NCI-H1436 treated with DMSO at 0.1 percent for 48 hours (cell line): ENCODE measurements around the gene LKAAEAR1.

ENCODE experiments used
- DNase-seq: peaks from one replicate; lab custom pipeline; 2025; lab: John Stamatoyannopoulos, UW

Gene LKAAEAR1

DNA sequence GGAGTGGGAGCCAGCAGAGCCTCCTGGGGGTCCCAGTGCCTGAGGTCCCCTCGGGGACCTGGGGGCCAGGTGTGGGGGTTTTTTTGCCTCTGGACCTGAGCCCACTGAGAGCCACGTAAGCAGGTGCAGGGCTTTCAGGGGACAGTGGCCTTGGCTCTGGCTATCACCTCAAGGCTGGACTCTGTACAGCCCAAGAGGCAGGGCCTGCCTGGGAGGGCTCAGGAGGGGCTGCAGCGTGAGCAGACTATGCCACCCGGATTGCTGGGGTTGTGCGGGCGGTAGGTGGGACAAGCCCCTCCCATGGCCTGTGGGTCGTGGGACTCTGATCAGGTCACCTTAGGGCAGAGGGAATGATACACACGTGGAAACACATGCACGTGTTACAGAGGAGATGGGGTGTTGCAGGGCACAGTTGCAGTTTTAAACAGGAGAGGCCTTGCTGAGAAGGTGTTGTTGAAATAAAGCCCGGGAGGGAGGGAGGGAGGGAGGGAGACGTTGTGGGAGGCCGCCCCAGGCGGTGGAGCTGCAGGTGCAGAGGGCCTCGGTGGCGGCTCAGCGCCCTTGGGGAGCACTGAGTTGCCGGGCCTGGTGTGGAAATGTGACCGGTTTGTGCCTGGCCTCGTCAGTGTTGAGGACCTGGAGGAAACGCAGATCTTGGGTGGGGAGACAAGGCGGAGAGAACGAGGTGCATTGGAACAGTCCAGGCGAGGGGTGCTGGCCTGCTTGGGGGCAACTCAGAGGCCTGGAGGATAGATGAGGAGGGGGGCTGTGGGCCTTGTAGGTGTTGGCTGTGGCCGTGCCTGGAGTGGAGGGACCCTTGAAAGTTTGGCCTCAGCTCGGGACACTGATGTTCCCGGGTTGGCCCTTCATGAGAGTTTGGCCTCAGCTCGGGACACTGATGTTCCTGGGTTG, 18.9 kb downstream of the LKAAEAR1 start:
- no peak for DNase-seq

GRCh38 chr20:64064145-64064698, 20.0 kb downstream of the LKAAEAR1 start:
- no peak for DNase-seq

DNA sequence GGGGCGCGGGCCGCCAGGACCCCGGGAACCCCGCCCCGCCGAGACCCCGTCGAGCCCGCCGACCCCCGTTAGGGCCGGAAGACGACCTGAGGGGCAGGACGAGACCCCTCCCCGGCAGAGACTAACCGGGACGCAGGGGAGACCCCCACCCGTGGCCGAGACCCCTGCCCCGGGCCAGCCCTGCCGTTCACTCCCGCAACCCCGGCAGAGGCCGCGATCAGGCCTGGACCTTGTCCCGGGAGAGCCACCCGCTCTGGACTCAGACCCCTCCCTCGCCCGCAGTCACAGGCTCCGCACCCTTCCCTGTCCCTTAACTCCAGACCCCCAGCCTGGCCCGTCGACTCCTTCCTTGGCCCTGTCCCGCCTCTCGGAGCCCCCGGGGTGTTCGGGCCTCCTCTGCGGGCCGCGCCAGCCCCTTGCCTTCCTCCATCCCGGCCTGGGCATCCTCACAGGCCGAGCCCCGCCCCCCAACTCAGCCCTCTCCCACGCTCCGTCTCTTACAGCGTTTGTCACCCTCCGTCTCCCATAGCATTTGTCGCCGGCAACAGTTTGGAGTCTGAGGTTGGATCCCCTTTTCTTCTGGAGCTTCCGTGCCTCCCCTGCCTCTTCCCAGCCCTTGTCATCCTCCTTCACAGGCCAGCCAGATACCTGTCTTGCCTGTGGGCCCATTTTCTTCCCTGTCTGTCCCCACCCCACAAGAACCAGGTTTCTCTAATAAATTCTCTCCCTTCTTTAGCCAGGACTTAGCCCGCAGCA, 20.6 kb downstream of the LKAAEAR1 start:
- no peak for DNase-seq

DNA sequence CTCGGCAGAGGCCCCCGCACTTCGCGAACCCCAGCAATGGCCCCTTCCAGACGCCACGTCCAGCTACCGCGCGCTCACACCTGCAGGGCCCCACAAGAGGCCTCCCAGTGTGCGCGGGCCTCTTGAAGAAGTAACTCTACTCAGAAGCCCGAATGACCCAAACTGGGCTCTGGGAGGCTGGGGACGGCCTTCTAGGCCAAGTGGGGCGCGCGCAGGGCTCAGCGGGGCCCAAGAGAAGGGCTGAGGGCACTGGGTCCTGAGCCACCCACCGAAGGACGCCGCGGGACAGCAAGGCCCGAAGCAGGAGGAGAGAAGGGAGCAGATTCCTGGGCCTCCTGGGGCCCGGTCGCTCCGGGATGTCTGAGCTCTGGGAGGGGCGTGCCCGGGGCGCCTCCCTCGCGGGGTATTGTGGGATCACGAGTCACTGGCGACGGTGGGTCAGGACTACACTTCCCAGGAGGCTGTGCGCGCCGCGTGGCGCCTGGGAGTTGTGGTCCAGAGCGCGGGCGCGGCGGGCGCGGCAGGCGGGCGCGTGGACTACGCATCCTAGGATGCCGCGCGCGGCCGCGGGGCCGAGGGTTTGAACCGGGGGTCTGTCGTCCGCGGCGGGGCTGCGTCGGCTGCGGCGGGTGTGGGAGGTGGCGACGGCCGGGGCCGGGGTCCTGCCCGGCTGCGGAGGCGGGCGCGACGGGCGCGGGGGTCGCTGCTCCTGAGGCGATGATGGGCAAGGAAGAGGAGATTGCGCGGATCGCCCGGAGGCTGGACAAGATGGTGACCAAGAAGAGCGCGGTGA, 21.4 kb downstream of the LKAAEAR1 start, which contains the start of gene TCEA2:
TSS of gene TCEA2 (plus strand) at position 603 of the 793 bp plus-strand sequence. CDS start at position 718, 115 bp downstream.
- peak; percentile 60 for DNase-seq

- DNase-seq = no peak
These were observed 22.0 kb downstream of the LKAAEAR1 start for GRCh38 chr20:64062276-64062595.

DNA sequence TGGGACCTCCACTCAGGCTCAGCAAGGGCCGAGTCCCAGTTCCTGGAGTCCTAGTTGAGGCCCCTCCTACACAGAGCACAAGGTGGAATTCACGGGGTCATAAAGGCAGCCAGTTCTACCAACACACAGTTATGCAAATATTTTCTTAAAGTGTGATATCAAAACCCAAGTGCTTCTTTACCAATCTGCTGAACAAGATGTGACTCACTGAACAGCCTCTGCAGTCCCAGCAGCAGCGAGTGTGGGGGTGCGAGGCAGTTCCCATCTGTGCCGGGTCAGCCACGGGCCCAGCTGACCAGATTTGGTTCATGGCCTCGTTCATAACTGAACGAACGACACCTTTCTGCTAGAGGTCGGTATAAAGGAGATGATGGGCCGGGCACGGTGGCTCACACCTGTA, 25.7 kb downstream of the LKAAEAR1 start:
- no peak for DNase-seq

- no peak for DNase-seq
These were observed 26.3 kb downstream of the LKAAEAR1 start for GRCh38 chr20:64057628-64058498.

GRCh38 chr20:64056889-64057627, 27.1 kb downstream of the LKAAEAR1 start:
- no peak for DNase-seq

DNA sequence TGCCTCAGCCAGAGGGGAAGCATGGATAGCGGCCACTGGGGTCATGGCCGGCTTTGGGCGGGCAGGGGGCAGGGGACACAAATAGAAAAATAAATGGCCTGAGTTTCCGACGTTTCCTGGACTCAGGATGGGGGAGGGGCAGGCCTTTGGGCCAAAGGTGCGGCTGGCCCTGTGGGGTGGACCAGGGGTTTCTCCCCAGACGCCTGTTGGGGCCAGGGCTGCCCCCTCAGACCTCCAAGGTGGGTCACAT, 27.6 kb downstream of the LKAAEAR1 start:
- no peak for DNase-seq

GRCh38 chr20:64055893-64056638, 28.1 kb downstream of the LKAAEAR1 start:
- DNase-seq = no peak

DNA sequence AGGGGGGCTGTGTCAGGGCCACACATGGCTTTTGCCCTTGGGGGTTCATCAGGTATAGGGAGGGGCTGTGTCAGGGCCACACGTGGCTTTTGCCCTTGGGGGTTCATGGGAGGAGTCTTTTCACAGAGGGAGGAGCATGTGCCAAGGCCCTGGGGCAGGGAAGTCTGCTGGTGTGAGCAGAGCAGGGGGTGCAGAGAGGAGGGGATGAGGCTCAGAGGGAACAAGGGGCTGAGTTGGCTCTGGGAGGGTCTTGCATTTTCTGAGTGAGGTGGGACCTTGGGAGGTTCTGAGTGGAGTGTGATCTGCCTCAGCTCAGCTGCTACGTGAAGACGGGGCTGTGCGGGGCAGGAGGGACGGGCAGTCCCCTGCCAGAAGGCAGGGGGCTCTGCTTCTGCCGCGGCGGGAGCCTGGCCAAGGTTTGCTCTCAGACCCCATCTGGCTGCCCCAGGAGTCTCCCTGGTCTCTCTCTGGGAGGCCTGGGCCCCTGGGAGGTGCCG, 28.8 kb downstream of the LKAAEAR1 start:
- no peak for DNase-seq

GRCh38 chr20:64053841-64054661, 30.1 kb downstream of the LKAAEAR1 start:
- DNase-seq = no peak

- DNase-seq = no peak
These were observed 31.0 kb downstream of the LKAAEAR1 start for GRCh38 chr20:64052987-64053840.

DNA sequence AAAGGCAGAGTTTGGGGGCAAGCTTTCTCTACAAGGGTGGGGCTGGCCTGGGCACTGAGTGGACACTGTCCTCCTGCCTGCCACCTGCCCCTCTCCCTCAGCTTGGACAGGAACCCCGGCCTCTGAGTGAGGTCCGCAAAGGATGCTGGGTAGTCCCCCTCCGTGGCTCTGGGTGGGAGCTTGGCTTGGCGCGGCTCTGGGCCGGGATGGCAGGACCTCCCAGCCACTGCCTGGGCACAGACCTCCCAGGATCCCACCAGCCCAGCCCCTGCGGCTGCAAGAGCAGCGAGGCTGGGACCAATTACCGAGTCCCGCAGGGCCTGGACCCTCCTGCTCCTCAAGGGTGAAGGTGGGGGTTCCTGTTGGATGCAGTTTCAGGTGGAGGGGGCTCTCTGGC, 31.9 kb downstream of the LKAAEAR1 start:
- DNase-seq = no peak

GRCh38 chr20:64051561-64052325, 32.5 kb downstream of the LKAAEAR1 start:
- DNase-seq = no peak

DNA sequence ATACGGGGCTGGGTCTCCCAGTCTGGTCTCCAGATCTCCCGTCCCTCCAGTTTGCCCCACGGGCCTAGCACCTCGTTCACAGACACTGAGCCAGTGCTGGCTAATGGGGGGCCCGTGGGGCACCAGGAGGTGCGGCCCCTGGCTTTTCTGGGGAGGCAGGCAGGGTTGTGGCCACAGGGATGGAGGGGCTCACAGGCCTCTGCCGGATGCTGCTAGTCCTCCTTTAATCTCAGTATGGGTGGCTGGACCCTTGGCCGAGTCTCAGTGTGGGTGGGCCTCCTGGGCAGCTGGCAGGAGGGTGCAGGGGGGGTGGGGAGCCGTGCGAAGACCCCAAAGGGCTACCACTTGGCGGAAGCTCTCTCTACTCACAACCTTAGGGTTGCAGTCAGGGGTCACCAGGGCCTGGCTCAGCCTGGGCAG, 33.2 kb downstream of the LKAAEAR1 start:
- DNase-seq = no peak
